Fibroblast of skin of left quadriceps (primary cell): ENCODE results near the gene EMX2.
"Not testable (repeated sequence)": the region's sequence is repeated elsewhere in the genome, so short reads cannot be mapped to it uniquely, and the experiment has no call there.

Experiments
- DNase-seq, 2 experiments: peaks; one replicate each; pipeline ENCODE4 v3.0.0-alpha.2; 2013; ENCODE audit warnings: low read depth in 2 of 2

The EMX2 gene

GRCh38 chr10:117559712-117560111, 17.2 kb downstream of the EMX2 start:
- DNase-seq, result no peak

GRCh38 chr10:117560942-117561341, 18.4 kb downstream of the EMX2 start:
- no peak for DNase-seq

- no peak for DNase-seq
These were observed 19.7 kb downstream of the EMX2 start for GRCh38 chr10:117562220-117562619.

GRCh38 chr10:117562896-117563737, 20.6 kb downstream of the EMX2 start:
- DNase-seq, result no peak

- no peak for DNase-seq
These were observed 21.2 kb downstream of the EMX2 start for GRCh38 chr10:117563780-117564179.

- DNase-seq, result no peak
These were observed 22.5 kb downstream of the EMX2 start for GRCh38 chr10:117565068-117565467.

- peak; percentile 88 to 90 for DNase-seq
These were observed 25.8 kb downstream of the EMX2 start for GRCh38 chr10:117568334-117568733.

- no peak for DNase-seq
These were observed 27.3 kb downstream of the EMX2 start for GRCh38 chr10:117569610-117570390.

DNA sequence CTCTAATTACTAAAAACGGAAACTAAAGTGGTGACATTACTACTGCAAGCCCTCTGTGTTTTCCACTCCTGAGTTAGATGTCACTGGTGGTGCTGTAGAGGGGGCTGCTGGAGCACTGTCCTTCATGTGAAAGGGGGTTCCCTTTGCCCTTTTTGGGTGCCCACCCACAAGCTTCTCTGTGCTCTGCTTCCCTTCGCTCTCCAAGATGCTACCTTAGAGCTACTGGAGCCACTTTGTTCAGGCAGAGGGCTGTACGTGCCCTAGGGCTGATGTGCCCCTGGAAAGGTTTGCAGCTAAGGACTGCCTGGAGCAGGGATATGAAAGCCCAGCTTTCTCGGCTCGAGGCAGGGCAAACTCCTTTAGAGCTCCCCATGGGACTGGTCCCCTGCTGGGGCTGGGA, 28.3 kb downstream of the EMX2 start:
- no peak for DNase-seq

DNA sequence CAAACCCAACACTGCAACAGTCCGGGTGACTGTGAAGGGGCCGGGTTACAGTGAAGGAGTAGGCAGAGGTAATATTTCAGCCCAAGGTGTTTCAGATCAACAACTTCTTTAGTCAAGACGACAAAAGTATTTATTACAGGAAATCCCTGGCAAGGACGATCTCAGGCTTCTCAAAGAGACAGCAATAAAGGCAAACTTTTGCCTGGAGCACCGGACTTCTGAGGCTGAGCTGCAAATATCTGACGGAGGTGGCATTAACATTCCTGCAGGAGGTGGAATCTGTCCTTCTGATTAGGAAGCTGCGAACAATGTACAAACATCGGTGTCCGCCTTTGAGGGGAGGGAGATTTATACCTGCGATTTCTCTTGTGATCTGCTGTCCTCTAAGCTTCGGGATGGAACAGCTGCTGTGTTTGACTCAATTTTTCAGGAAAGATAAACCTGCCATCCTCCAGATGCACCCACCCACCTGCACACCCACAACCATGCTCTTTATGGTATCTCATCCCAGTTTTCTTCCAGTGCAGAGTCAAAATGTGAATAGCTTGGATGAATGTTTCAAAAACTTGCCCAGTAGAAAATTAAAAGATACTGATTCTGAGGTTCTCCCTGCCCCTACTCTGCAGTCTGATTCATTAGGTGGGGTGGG, 32.1 kb downstream of the EMX2 start:
- DNase-seq, result no peak

GRCh38 chr10:117578490-117578889, 35.9 kb downstream of the EMX2 start:
- DNase-seq, result no peak

DNA sequence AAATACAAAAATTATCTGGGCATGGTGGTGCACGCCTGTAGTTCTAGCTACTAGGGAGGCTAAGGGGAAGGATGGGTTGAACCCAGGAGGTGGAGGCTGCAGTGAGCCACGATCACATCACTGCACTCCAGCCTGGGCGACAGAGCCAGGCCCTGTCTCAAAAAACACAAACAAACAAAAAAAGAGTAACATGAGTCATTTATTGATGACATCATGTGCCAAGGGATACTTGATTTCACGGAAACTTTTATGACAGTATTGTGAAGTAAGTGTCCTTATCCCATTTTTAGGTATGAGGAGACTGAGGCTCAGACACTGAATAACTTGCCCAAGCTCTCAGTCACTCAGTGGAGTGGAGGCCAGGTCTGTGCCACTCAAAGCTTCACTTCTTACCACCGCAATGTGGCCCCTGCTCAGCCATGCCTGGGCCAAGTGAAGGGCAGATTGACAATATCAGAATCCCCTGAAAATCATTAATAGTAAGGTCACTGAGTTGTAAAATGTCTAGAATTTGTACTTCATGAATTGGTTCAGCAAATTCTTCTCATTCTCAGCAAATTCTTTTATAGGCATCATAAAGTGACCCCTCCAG, 36.5 kb downstream of the EMX2 start:
- DNase-seq, result no peak

DNA sequence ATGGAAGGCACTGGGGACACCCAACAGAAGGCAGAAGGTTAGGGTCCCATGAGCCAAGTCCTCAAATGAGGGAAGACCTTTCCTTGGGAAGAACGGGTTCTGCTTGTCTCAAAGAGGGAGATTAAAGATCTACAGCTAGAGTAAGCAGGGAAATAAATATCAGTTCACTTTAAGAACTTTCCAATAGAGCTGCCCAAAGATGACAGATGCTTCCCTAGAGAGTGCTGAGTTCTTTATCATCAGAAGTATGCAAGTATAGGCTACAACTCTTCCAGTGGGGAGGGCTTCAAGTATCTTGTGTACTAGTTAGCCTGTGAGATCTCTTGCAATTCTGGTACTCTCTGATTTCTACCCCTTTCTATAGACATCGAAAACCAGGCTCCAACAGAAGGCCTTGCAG, 39.4 kb downstream of the EMX2 start:
- DNase-seq, result no peak

- DNase-seq, result not testable (repeated sequence)
These were observed 42.3 kb downstream of the EMX2 start for GRCh38 chr10:117584831-117585230.

- no peak for DNase-seq
These were observed 44.5 kb downstream of the EMX2 start for GRCh38 chr10:117587036-117587435.

DNA sequence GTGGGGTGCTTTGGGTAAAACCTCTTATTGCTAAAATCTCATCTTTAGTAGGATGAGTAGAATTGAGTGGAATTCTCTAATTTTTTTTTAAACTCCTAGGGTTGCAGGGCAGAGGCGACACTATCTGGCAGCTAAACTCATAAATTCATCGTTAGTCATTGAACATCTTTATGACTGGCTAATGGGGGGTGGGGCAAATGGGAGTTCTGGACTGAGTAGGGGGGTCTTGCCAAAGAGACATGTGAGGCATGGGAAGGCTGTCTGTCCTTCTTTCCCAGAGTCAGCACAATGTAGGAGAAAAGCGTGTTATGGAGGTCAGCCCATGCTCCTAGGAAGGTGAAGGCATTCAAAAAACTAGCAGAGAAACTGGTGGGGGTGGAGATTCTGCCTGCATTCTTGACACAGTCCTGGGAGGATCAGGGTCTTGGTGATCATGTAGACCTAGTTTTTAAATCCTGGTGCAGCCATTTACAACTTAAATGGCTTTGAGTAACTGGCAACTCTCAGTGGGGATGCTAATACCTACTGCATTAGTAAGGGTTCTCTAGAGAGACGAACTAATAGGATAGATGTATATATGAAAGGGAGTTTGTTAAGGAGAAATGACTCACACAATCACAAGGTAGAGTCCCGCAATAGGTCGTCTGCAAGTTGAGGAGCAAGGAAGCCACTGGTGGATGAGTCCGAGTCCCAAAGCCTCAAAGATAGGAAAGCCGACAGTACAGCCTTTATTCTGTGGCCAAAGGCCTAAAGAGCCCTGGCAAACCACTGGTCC, 47.7 kb downstream of the EMX2 start:
- DNase-seq, result peak; percentile 29 to 40

GRCh38 chr10:117591043-117591442, 48.5 kb downstream of the EMX2 start:
- DNase-seq, result no peak

- DNase-seq, result no peak
These were observed 52.2 kb downstream of the EMX2 start for GRCh38 chr10:117594722-117595121.

DNA sequence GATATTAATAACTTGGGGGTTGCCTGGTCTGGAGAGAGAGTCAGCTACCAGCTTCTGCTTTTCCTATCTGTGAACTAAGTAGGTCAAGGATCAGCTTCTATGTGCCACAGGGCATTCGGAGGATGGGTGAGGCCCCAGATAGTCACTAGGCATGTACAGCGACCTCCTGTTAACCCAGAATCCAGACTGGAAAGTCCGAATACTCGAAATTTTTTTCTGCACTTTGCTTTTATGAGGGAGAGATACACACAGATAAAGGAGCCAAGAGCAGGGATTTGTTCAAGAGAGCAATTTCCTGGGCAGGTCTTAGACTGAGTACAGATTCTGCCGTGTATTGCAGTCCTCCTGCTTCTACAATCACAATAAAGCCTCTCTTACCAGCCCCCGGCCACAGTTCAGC, 54.2 kb downstream of the EMX2 start:
- DNase-seq, result no peak

DNA sequence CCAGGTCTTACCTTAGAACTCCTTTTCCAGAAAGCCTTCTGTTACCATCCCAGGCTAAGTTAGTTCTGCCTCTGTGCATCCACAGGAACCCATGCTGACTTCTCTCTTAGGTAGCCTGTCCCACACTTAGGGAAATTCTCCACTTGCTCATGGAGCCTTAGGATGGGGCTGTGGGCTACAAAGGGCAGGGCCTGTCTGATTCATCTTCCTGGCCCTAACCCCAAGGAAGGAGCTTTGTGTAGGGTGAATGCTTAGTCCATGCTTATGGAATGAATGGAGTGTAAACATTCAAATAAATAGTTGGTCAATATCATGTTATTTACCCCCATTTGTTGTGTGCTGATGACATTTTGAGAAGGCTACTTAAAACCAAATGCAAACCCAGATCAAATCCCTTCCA, 54.7 kb downstream of the EMX2 start:
- peak in 1 of 2 experiments; percentile 22 for DNase-seq
